Stimulated activated CD4-positive, alpha-beta T cell treated with anti-CD3 and anti-CD28 coated beads, TNF-alpha, amount 100 ng/mL, for 1 hour (primary cell): ENCODE results near the gene KRTAP10-8.
"Not testable (repeated sequence)": the region's sequence is repeated elsewhere in the genome, so short reads cannot be mapped to it uniquely, and the experiment has no call there.

Experiments
- DNase-seq, 3 donors: peaks; one replicate each; pipeline ENCODE4 v3.0.0-alpha.2; 2020; ENCODE audit warnings: low read depth in 3 of 3, low spot score in 1 of 3

KRTAP10-8 gene

GRCh38 chr21:44616591-44616926, 4.7 kb downstream of the KRTAP10-8 start:
- DNase-seq: no peak

DNA sequence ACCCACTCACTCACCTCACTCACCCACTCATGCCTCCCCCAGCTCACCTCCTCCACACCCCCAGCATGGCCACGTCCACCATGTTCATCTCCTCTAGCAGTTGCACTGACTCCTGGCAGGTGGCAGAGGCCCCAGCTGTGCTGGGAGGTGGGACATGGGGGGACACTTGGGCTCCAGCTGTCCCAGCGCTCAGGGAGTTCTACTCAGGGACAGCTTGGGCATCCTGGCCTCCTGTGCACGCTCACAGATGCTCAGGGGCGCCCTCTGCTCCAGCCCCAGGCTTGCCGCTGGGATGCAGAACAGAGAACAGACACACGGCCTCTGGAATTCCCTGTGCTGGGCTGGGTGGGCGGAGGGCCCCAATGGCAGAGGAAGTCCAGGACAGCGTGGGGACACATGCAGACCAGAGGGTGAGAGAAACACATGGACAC, 5.2 kb downstream of the KRTAP10-8 start:
- DNase-seq: no peak

DNA sequence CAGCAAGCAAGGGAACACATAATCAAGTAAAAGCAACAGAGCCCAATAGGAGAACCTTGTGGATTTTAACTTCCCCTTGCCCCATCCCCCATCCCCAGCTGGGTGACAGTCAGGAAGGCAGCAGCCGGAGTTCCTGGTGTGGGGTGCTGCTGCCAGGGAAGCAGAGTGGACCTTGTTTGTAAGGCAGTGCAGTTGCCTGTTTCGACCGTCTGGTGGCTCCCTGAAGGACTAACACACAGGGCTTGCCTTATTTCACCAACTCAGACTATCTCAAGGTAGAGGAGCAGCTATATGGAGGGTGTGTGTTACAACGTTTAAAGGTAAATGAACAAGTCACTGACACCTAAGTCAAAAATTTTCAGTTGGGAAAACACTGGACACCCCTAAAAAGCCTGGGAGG, 6.6 kb downstream of the KRTAP10-8 start:
- no peak for DNase-seq

DNA sequence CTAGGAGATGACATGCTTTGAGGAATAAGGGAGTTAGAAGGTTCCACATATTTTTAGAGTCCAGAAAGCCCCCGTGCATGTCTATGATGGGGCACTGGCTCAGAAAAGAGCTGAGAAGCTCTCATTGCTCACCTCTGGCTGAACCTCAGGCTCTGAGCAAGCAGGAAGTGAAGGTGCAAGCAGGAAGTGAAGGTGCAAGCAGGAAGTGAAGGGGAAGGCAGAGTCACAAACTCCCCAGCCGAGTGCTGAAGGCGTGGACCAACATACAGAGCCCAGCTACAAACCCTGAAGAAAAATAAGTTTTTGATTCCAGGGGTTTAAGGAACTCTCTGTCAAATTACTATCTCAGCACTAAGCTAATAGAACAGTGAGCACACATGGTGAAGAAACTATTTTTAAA, 7.0 kb downstream of the KRTAP10-8 start:
- DNase-seq: peak; percentile 15 to 36 (median 31)

GRCh38 chr21:44619886-44620285, 8.0 kb downstream of the KRTAP10-8 start:
- no peak for DNase-seq

DNA sequence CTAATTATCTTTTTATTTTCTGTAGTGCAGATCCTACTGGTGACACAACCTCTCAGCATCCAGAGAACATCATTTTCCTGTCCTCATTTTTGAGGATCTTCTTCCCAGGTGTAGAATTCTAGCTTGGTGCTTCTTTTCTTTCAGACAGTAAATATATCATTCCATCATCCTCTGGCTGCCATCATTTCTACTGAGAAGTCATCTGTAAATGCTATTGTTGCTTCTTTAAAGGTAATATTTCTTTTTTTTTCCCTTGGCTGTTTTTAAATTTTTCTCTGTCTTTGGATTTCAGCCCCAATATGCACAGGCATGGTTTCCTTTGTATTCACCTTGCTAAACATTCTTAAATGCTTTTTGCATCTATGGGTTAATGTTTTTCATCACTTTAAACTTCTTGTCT, 11.7 kb downstream of the KRTAP10-8 start:
- DNase-seq: no peak

GRCh38 chr21:44625756-44626155, 13.9 kb downstream of the KRTAP10-8 start:
- no peak for DNase-seq

GRCh38 chr21:44626262-44626661, 14.4 kb downstream of the KRTAP10-8 start:
- DNase-seq: no peak

- DNase-seq: no peak
Observed at GRCh38 chr21:44626673-44627143, 14.8 kb downstream of the KRTAP10-8 start, which contains the start of gene KRTAP10-9. Gene KRTAP10-9, plus strand, starts transcription at chr21:44627093. Its CDS starts 79 bp downstream, at chr21:44627172.

DNA sequence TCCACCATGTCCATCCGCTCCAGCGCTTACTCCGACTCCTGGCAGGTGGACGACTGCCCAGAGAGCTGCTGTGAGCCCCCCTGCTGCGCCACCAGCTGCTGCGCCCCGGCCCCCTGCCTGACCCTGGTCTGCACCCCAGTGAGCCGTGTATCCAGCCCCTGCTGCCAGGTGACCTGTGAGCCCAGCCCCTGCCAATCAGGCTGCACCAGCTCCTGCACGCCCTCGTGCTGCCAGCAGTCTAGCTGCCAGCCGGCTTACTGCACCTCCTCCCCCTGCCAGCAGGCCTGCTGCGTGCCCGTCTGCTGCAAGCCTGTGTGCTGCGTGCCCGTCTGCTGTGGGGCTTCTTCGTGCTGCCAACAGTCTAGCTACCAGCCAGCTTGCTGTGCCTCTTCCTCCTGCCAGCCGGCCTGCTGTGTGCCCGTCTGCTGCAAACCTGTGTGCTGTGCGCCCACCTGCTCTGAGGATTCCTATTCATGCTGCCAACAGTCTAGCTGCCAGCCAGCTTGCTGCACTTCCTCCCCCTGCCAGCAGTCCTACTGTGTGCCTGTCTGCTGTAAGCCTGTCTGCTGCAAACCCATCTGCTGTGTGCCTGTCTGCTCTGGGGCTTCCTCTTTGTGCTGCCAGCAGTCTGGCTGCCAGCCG, 15.4 kb downstream of the KRTAP10-8 start:
- not testable (repeated sequence) for DNase-seq

- DNase-seq: not testable (repeated sequence)
Observed at GRCh38 chr21:44627831-44628233, 16.0 kb downstream of the KRTAP10-8 start.

GRCh38 chr21:44628707-44629391, 17.0 kb downstream of the KRTAP10-8 start:
- DNase-seq: no peak

- DNase-seq: no peak
Observed at GRCh38 chr21:44630440-44630839, 18.6 kb downstream of the KRTAP10-8 start.

- DNase-seq: no peak
Observed at GRCh38 chr21:44632067-44632466, 20.2 kb downstream of the KRTAP10-8 start.

GRCh38 chr21:44636209-44637017, 24.5 kb downstream of the KRTAP10-8 start:
- no peak for DNase-seq

GRCh38 chr21:44637018-44637850, 25.4 kb downstream of the KRTAP10-8 start, which contains the start of gene KRTAP10-10:
Gene KRTAP10-10, plus strand, starts transcription at chr21:44637356. Its CDS starts 62 bp downstream, at chr21:44637418.
- no peak for DNase-seq

DNA sequence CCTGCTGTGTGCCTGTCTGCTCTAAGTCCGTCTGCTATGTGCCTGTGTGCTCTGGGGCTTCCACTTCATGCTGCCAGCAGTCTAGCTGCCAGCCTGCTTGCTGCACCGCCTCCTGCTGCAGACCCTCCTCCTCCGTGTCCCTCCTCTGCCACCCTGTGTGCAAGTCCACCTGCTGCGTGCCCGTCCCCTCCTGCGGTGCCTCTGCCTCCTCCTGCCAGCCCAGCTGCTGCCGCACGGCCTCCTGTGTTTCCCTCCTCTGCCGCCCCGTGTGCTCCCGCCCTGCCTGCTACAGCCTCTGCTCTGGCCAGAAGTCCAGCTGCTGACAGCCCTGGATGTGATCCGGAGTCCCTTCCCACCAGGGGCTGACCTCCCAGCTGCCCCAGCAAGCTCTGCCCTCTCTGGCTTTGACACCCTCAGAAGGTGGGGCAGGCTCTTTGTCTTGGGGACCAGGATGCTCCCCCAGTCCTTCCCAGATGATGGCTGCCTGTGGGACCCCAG, 26.0 kb downstream of the KRTAP10-8 start:
- not testable (repeated sequence) for DNase-seq

- DNase-seq: not testable (repeated sequence)
Observed at GRCh38 chr21:44638506-44639330, 26.8 kb downstream of the KRTAP10-8 start.

GRCh38 chr21:44639331-44639655, 27.4 kb downstream of the KRTAP10-8 start:
- no peak for DNase-seq

GRCh38 chr21:44640761-44641160, 28.9 kb downstream of the KRTAP10-8 start:
- no peak for DNase-seq
